GM23338 (cell line): ENCODE data around the gene ERI3.

Experiments
- EZH2phosphoT487 ChIP-seq: fragments of 200-600 bp; sonication (generic); IDR thresholded peaks from one replicate; pipeline ENCODE4 v1.8.1; 2018; ENCODE audit warnings: antibody characterized with exemption; ENCODE audit not compliant: unreplicated experiment
- POLR2AphosphoS5 ChIP-seq: IDR thresholded peaks from 2 replicates; pipeline ENCODE4 v1.6.1; 2016; ENCODE audit warnings: antibody characterized with exemption, low read depth

GRCh38 chr1:44284184-44284583 lies 70.9 kb downstream of the ERI3 start:
- TF ChIP-seq POLR2AphosphoS5 (no peak), EZH2phosphoT487 (no peak)
